Ascending aorta (tissue), 2 donors: ENCODE data around the gene VSX1. TPM values are rescaled to one million over a fixed set of nuclear protein-coding genes. Genes with fewer than 3 reads are reported as not detected.
A peak's percentile ranks its signal among the peaks of the same experiment; 100 is the strongest.

ENCODE experiments used
- DNase-seq, 2 donors: peaks; one replicate each; pipeline ENCODE4 v3.0.0-alpha.2; 2019; ENCODE audit warnings: low spot score in 2 of 2
- H3K27ac ChIP-seq, 2 donors: fragments of 200-600 bp; sonication (generic); one replicate each; pipeline ENCODE4 v1.5.1; 2016 to 2017; ENCODE audit warnings: mild to moderate bottlenecking in 1 of 2
- H3K27me3 ChIP-seq: fragments of 200-600 bp; sonication (generic); one replicate; pipeline ENCODE4 v1.5.1; 2017
- H3K36me3 ChIP-seq, 2 donors: fragments of 200-600 bp; sonication (generic); one replicate each; pipeline ENCODE4 v1.5.1; 2016
- H3K4me1 ChIP-seq, 2 donors: fragments of 200-600 bp; sonication (generic); one replicate each; pipeline ENCODE4 v1.5.1; 2016 to 2017; ENCODE audit warnings: mild to moderate bottlenecking in 1 of 2
- H3K4me3 ChIP-seq, 2 donors: fragments of 200-600 bp; sonication (generic); one replicate each; pipeline ENCODE4 v1.5.1; 2016 to 2017; ENCODE audit warnings: mild to moderate bottlenecking in 1 of 2
- H3K9me3 ChIP-seq, 2 donors: fragments of 200-600 bp; sonication (generic); one replicate each; pipeline ENCODE4 v1.5.1; 2016
- intact Hi-C: fragments of 100-400 bp; cut with DNase I; formaldehyde crosslinking; loops from one replicate; pipeline ENCODE4 v1.15.1; 2023
- total RNA-seq: library from RNA; depleted of rRNA; stranded (reverse); fragments of >200 nt; gene quantifications from one replicate; pipeline ENCODE4 v1.1.0, GENCODE V29; 2016
- TF ChIP-seq, protein P1 (sequence below), 3 experiments: fragments of 200-600 bp in 2 of 3; fragments of 450-650 bp in 1 of 3; sonication (generic) in 2 of 3; IDR thresholded peaks; one replicate each; pipeline ENCODE4 v1.5.1; 2016 to 2019; ENCODE audit warnings: antibody characterized with exemption in 3 of 3, mild to moderate bottlenecking in 1 of 3, moderate library complexity in 1 of 3

VSX1 gene
- total RNA-seq, 1 donor from 2014 or later = not detected

DNA sequence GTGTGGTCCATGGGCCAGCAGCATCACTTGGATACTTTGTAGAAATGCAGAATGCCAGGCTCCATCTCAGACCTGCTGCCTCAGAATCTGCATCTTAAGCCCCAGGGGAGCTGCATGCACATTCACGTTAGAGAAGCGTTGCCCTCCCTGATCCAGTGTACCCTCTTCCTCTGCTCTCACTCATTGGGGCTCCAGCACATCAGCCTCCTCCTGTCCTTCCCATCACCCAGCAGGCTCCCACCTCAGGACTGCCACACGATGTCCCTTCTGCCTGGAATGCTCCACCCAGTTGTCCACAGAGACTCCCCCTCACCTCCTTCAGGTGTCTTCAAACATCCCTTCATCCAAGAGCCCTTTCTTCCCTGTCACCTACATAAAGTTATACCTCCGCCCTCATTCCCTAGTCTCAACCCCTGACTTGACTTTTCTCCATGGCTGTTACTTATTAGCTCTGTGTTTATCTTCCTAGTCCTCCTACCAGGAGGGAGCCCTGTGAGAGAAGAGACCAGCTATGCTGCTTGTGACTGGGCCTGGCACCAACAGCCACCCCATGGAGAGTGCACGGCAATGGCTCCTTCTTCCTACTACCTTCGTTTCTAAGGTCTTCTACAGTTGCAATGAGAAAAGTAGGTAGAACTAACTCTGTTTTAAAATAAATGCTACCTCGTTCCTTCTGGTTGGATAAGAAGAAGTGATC, 20.7 kb downstream of the VSX1 start:
- peaks cover 9% of the 10 kb centered on the region in 2 donors for H3K4me1 ChIP-seq
- intact Hi-C loops = no loop called here
- no peak overlapping the region for H3K4me3 ChIP-seq
- no peaks in the 10 kb centered on the region for H3K36me3 ChIP-seq
- TF ChIP-seq, protein P1, sequence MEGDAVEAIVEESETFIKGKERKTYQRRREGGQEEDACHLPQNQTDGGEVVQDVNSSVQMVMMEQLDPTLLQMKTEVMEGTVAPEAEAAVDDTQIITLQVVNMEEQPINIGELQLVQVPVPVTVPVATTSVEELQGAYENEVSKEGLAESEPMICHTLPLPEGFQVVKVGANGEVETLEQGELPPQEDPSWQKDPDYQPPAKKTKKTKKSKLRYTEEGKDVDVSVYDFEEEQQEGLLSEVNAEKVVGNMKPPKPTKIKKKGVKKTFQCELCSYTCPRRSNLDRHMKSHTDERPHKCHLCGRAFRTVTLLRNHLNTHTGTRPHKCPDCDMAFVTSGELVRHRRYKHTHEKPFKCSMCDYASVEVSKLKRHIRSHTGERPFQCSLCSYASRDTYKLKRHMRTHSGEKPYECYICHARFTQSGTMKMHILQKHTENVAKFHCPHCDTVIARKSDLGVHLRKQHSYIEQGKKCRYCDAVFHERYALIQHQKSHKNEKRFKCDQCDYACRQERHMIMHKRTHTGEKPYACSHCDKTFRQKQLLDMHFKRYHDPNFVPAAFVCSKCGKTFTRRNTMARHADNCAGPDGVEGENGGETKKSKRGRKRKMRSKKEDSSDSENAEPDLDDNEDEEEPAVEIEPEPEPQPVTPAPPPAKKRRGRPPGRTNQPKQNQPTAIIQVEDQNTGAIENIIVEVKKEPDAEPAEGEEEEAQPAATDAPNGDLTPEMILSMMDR (IDR thresholded peaks at IDR 0.05) = no peak
- H3K9me3 ChIP-seq = no peaks in the 10 kb centered on the region
- peak in 1 of 2 donors; percentile 58 for DNase-seq
- H3K27me3 ChIP-seq = no peaks in the 10 kb centered on the region
- no peak overlapping the region for H3K27ac ChIP-seq

DNA sequence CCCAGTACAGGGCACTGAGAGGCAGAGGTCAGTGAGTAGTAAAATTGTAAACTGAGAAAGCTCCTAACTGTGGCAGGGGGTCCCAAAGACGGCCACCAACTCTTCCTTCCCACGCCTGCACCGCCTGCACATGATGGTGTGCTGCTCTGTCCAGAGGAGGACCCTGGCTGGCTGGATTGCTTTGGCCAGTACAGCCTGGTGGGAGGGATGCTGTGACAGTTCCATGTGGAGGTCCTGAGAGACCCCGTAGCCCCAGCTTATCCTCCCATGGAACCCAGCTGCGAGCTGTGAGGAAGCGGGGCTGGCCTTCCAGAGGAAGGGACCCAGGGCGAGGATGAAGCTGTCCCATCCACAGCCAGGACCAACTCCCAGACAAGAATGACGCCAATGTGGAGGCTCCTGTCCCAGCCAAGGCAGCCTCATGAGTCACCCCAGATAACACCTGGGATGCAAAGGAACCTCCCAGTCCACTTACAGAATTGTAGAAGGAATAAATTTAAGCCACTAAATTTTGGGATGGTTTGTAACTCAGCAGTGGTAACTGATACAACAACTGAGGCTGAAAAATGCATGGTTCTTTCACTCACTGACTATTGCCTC, 22.0 kb downstream of the VSX1 start:
- H3K4me3 ChIP-seq = no peak overlapping the region
- H3K36me3 ChIP-seq = no peaks in the 10 kb centered on the region
- TF ChIP-seq, protein P1 (IDR thresholded peaks at IDR 0.05) = no peak
- no peaks in the 10 kb centered on the region for H3K9me3 ChIP-seq
- peak in 1 of 2 donors; percentile 56 for DNase-seq
- no peak overlapping the region for H3K27ac ChIP-seq
- peaks cover 14 to 22% of the 10 kb centered on the region in 2 donors for H3K4me1 ChIP-seq
- H3K27me3 ChIP-seq = no peaks in the 10 kb centered on the region
- intact Hi-C loops = loop anchor here (5.0 to 10.0 kb wide), 9 partner anchors 187 to 1905 kb away; partner anchors contain the start of genes ABHD12, NANP, NXT1 and PYGB

DNA sequence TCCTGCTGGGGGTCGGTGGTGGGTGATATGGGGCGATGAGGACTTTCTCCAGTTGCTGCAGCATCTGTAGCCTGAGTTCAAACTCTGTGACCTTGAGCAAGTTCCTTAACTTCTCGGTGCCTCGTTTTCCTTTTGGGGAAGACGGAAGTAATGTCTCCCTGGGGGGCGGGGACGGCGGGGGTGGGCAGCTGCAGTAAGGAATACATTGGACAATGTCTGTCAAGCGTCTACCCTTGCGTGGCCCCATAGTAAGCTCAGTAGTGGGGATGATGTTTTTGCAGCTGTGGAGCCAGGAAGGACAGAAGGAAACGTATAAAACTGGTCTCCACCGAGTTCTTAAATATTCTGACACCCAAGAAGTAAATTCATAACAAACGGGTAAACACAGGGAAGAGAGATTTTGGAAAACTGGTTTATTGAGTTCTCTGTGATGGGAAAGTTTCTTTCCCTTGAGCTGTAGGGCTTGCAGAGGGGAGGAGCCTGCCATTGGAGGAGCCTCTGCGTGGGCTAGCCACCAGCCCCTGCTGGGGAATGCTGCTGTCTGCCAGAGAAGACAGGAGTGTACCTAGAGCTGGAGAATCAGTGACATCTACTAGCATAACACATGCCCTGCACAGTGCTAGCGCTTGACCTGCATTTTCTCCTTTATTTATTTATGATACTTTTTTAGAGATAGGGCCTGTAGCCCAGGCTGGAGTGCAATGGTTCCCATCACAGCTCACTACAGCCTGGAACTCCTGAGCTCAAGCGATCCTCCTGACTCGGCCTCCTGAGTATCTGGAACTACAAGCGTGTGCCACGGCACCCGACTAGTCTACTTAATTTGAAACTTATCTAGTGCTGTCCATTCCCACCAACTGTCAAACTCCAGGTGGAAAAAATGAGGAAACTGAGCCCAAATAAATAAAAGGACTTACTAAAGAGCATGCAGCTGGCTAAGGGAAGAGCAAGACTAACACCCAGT, 22.8 kb downstream of the VSX1 start:
- H3K9me3 ChIP-seq = no peaks in the 10 kb centered on the region
- H3K36me3 ChIP-seq = no peaks in the 10 kb centered on the region
- intact Hi-C loops = loop anchor here (5.0 to 10.0 kb wide), 9 partner anchors 188 to 1904 kb away; partner anchors contain the start of genes ABHD12, NANP, NXT1 and PYGB
- H3K4me1 ChIP-seq = peaks cover 22 to 30% of the 10 kb centered on the region in 2 donors
- H3K27ac ChIP-seq = peak overlapping the region; percentile 92 to 96
- no peaks in the 10 kb centered on the region for H3K27me3 ChIP-seq
- H3K4me3 ChIP-seq = peak overlapping the region; percentile 90 to 91
- TF ChIP-seq, protein P1 (IDR thresholded peaks at IDR 0.05) = no peak
- DNase-seq = peak in 1 of 2 donors; percentile 63

DNA sequence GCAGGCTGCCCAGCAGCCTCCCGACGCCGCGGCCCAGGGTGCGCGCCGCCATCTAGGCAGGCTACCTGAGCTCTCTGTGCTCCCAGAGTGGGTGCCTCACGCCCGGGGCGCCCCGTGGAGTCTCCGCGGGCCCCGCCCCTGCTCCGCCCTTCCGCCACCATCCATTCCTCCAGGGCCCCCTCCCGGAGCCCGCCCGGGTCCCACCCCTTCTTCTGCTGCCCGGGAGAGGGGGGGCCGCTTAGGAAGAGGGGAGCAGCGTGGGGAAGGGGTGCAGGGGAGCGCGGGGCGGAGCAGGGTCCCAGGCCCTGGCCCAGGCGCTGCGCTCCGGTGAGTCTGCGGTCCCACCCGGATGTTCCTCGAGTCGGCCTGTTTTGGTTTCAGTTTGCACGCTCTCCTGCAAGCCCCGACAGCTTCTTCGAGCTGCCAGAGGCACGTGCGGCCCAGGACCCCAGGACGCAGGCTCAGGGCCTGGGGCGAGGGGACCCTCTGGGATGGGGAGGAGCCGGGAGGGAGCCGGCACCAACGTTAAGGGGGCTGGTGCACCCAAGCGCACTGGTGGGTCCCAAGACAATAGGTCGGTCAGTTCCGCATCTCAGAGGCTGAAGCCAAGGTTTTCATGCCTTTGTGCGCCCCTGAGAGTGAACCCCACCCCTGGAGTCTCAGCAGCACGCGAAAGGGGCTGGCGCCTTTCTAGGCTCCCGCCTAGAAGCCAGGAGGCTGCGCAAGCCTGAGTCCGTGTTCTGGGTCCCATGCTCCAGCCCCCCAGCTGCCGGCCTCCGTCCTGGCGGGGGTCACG, 23.7 kb downstream of the VSX1 start, which contains the start of gene ACSS1:
Gene ACSS1 (minus strand): TSS at position 89 of the 796 bp plus-strand sequence. CDS start 37 bp downstream, at position 52.
- H3K36me3 ChIP-seq = no peaks in the 10 kb centered on the region
- H3K9me3 ChIP-seq = no peaks in the 10 kb centered on the region
- DNase-seq = peak in 1 of 2 donors; percentile 82
- H3K4me1 ChIP-seq = peaks cover 29 to 39% of the 10 kb centered on the region in 2 donors
- H3K4me3 ChIP-seq = peak within 1 kb of the TSS; percentile 90 to 91
- peak within 1 kb of the TSS; percentile 92 to 96 for H3K27ac ChIP-seq
- no peaks in the 10 kb centered on the region for H3K27me3 ChIP-seq
- TF ChIP-seq, protein P1 (IDR thresholded peaks at IDR 0.05) = no peak
- intact Hi-C loops = loop anchor here (5.0 to 10.0 kb wide), 9 partner anchors 189 to 1903 kb away; partner anchors contain the start of genes ABHD12, NANP, NXT1 and PYGB
